Fibroblast of villous mesenchyme (primary cell): Measurements from ENCODE around the gene RPL13. TPM values are rescaled to one million over a fixed set of nuclear protein-coding genes. Genes with fewer than 3 reads are reported as not detected.

Experiments
- DNase-seq: peaks from one replicate; pipeline ENCODE4 v3.0.0-alpha.2; 2010; ENCODE audit warnings: low read depth
- H3K4me3 ChIP-seq: 2 replicates; pipeline ENCODE4 v1.5.1; 2011; ENCODE audit warnings: low read depth, mild to moderate bottlenecking, low read length
- CTCF ChIP-seq: IDR thresholded peaks from 2 replicates; pipeline ENCODE4 v1.5.1; 2012; ENCODE audit warnings: low read depth, mild to moderate bottlenecking, low read length; ENCODE audit not compliant: insufficient read depth
- total RNA-seq: library from RNA; depleted of rRNA; stranded (reverse); fragments of >200 nt; gene quantifications from 2 replicates; pipeline ENCODE4 v1.2.3, GENCODE V29; 2012

The RPL13 gene
- total RNA-seq, 1 donor: 1,832 TPM

- DNase-seq: no peak
- H3K4me3 ChIP-seq: no peak overlapping the region
- TF ChIP-seq CTCF: no peak
Observed at GRCh38 chr16:89523680-89524344, 36.7 kb upstream of the RPL13 start.

GRCh38 chr16:89525146-89525913 is 35.2 kb upstream of the RPL13 start:
- no peak for TF ChIP-seq CTCF
- H3K4me3 ChIP-seq: no peak overlapping the region
- no peak for DNase-seq

- DNase-seq: no peak
- H3K4me3 ChIP-seq: no peak overlapping the region
- no peak for TF ChIP-seq CTCF
Observed at GRCh38 chr16:89529097-89529496, 31.4 kb upstream of the RPL13 start.

GRCh38 chr16:89530401-89531381 is 29.8 kb upstream of the RPL13 start:
- TF ChIP-seq CTCF: no peak
- no peak overlapping the region for H3K4me3 ChIP-seq
- no peak for DNase-seq

- DNase-seq: no peak
- H3K4me3 ChIP-seq: no peak overlapping the region
- no peak for TF ChIP-seq CTCF
Observed at GRCh38 chr16:89531821-89532526, 28.5 kb upstream of the RPL13 start.

GRCh38 chr16:89534252-89534756 is 26.2 kb upstream of the RPL13 start:
- TF ChIP-seq CTCF: no peak
- DNase-seq: peak; percentile 81
- H3K4me3 ChIP-seq: no peak overlapping the region
